MCF 10A (cell line): ENCODE results near the gene CTSA. TPM values are rescaled to one million over a fixed set of nuclear protein-coding genes. Genes with fewer than 3 reads are reported as not detected.

Experiments
- BruUV-seq: library from RNA; stranded (reverse); fragments of 400-500 nt; replicated peaks from 2 replicates; lab custom pipeline; 2021; lab: Mats Ljungman, UMichigan
- CTCF ChIA-PET: fragments of 300-600 bp; sonication (Branson Sonifier 250); formaldehyde crosslinking; extraction: SDS; loops from one replicate; lab custom pipeline; 2021; ENCODE audit warnings: antibody characterized with exemption, inconsistent platforms; lab: Yijun Ruan, JAX
- POLR2A ChIA-PET: fragments of 300-600, 350-650 bp; sonication (Branson Sonifier 250); formaldehyde crosslinking; extraction: SDS; loops from one replicate; lab custom pipeline; 2020; ENCODE audit warnings: antibody characterized with exemption, inconsistent platforms; lab: Yijun Ruan, JAX
- DNase-seq: peaks from one replicate; pipeline ENCODE4 v3.0.0-alpha.2; 2018; ENCODE audit not compliant: unreplicated experiment
- H3K27ac Mint-ChIP-seq: one replicate; pipeline ENCODE4 v1.8.0; 2022; ENCODE audit warnings: mild to moderate bottlenecking, low read depth, mixed read lengths; ENCODE audit not compliant: unreplicated experiment
- H3K27me3 Mint-ChIP-seq: one replicate; pipeline ENCODE4 v1.8.0; 2022; ENCODE audit warnings: mixed read lengths; ENCODE audit not compliant: insufficient read depth, unreplicated experiment
- H3K36me3 Mint-ChIP-seq: one replicate; pipeline ENCODE4 v1.8.0; 2022; ENCODE audit warnings: mild to moderate bottlenecking, moderate library complexity, mixed read lengths; ENCODE audit not compliant: insufficient read depth, unreplicated experiment
- H3K4me1 Mint-ChIP-seq: one replicate; pipeline ENCODE4 v1.8.0; 2022; ENCODE audit warnings: mixed read lengths; ENCODE audit not compliant: insufficient read depth, unreplicated experiment
- H3K4me3 Mint-ChIP-seq: one replicate; pipeline ENCODE4 v1.8.0; 2022; ENCODE audit warnings: mild to moderate bottlenecking, moderate library complexity, mixed read lengths; ENCODE audit not compliant: unreplicated experiment
- H3K9me3 Mint-ChIP-seq: one replicate; pipeline ENCODE4 v1.8.0; 2022; ENCODE audit warnings: mixed read lengths; ENCODE audit not compliant: unreplicated experiment
- CTCF ChIP-seq: fragments of 200-600 bp; IDR thresholded peaks from one replicate; pipeline ENCODE4 v1.8.0; 2022; ENCODE audit warnings: antibody characterized with exemption, mild to moderate bottlenecking; ENCODE audit not compliant: unreplicated experiment
- intact Hi-C: fragments of 100-400 bp; cut with micrococcal nuclease; formaldehyde crosslinking; loops from 2 replicates; pipeline ENCODE4 v1.14.1; 2022
- total RNA-seq: library from RNA; stranded (reverse); gene quantifications from 2 replicates; pipeline ENCODE4 v1.2.3, GENCODE V29; 2022

CTSA gene
- total RNA-seq, 1 experiment from 2014 or later, result 25.3 TPM

DNA sequence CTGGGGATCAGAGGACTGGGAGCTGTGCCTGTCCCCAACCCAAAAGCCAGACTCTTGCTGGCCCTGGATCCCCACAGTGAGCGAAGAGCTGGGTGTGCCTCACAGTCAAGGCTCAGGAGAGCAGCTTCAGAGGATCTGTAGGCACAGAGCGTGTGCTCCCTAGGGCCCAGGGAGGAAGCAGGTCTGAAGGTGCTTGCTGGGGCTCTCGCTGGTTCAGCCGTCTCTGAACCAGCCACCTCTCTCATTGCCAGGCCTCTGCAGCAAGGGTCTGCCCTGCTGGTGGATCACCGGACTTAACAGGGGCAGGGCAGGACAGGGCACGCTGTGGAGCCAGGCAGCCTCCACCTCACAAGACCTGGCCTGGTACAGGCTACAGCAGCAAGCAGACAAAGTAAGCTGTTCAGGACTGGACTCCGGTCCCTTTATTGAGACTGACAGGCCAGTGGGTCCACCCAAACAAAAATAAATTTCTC, 57.2 kb downstream of the CTSA start:
- H3K9me3 Mint-ChIP-seq, result no peaks in the 10 kb centered on the region
- DNase-seq, result no peak
- H3K27me3 Mint-ChIP-seq, result no peaks in the 10 kb centered on the region
- peak overlapping the region; percentile 74 for H3K27ac Mint-ChIP-seq
- H3K4me1 Mint-ChIP-seq, result peaks cover 24% of the 10 kb centered on the region
- H3K36me3 Mint-ChIP-seq, result peaks cover 88% of the 10 kb centered on the region
- ChIA-PET CTCF (interaction anchor here (1.2 to 8.5 kb wide), 2 partner anchors 21 to 150 kb away, joined by 6 to 64 read pairs; no protein-coding TSS in a partner anchor), POLR2A (interaction anchor here (0.8 to 3.3 kb wide), 7 partner anchors 10 to 23 kb away, joined by 3 to 19 read pairs (median 6); partner anchors contain the start of genes PCIF1 and ZNF335)
- TF ChIP-seq CTCF, result no peak
- BruUV-seq, result no TSS peak
- intact Hi-C loops, result no loop called here
- H3K4me3 Mint-ChIP-seq, result no peak overlapping the region

Other genes starting within 250 kb of the CTSA start
- not detected in 2 replicates for gene WFDC11, start 221.1 kb upstream of the CTSA start, total RNA-seq
- gene WFDC13, start 189.3 kb upstream of the CTSA start, total RNA-seq, result not detected in 2 replicates
- not detected in 2 replicates for gene WFDC10B, start 186.3 kb upstream of the CTSA start, total RNA-seq
- not detected in 2 replicates for gene SPINT4, start 169.0 kb upstream of the CTSA start, total RNA-seq
- 0.91 TPM in 1 of 2 replicates, not detected in the other for gene WFDC3, start 99.5 kb upstream of the CTSA start, total RNA-seq
- 41.6 and 51.6 TPM in 2 replicates for gene DNTTIP1, start 99.4 kb upstream of the CTSA start, total RNA-seq
- 98.4 and 107 TPM in 2 replicates for gene UBE2C, start 78.7 kb upstream of the CTSA start, total RNA-seq
- gene TNNC2, start 64.0 kb upstream of the CTSA start, total RNA-seq, result 0.79 TPM in 1 of 2 replicates, not detected in the other
- 8.5 and 13.9 TPM in 2 replicates for gene SNX21, start 57.5 kb upstream of the CTSA start, total RNA-seq
- 19.5 and 20.1 TPM in 2 replicates for gene ACOT8, start 33.9 kb upstream of the CTSA start, total RNA-seq
- 1.4 and 2.4 TPM in 2 replicates for gene ZSWIM3, start 33.7 kb upstream of the CTSA start, total RNA-seq
- gene ZSWIM1, start 10.1 kb upstream of the CTSA start, total RNA-seq, result 7.6 and 10.3 TPM in 2 replicates
- 0.72 and 0.74 TPM in 2 replicates for gene SPATA25, start 3.7 kb upstream of the CTSA start, total RNA-seq
- gene NEURL2, start 127 bp upstream of the CTSA start, total RNA-seq, result 2.0 and 2.5 TPM in 2 replicates
- 0.20 and 0.37 TPM in 2 replicates for gene PLTP, start 20.8 kb downstream of the CTSA start, total RNA-seq
- gene PCIF1, start 43.3 kb downstream of the CTSA start, total RNA-seq, result 14.3 and 20.5 TPM in 2 replicates
- 24.2 and 26.9 TPM in 2 replicates for gene ZNF335, start 80.9 kb downstream of the CTSA start, total RNA-seq
- gene MMP9, start 117.6 kb downstream of the CTSA start, total RNA-seq, result 0.12 TPM in 1 of 2 replicates, not detected in the other
- gene SLC12A5, start 137.9 kb downstream of the CTSA start, total RNA-seq, result 0.75 and 0.98 TPM in 2 replicates
- 26.0 and 31.2 TPM in 2 replicates for gene NCOA5, start 198.6 kb downstream of the CTSA start, total RNA-seq
- gene CD40, start 227.0 kb downstream of the CTSA start, total RNA-seq, result 1.5 and 2.3 TPM in 2 replicates